HG02981 (cell line): ENCODE data around the gene TBC1D23.
A peak's percentile ranks its signal among the peaks of the same experiment; 100 is the strongest.
"Not testable (repeated sequence)": the region's sequence is repeated elsewhere in the genome, so short reads cannot be mapped to it uniquely, and the experiment has no call there.

ENCODE experiments used
- ATAC-seq: cut with Tn5 transposase; IDR thresholded peaks from one replicate; pipeline ENCODE4 v1.9.1; 2021; ENCODE audit warnings: mild to moderate bottlenecking, moderate library complexity; ENCODE audit not compliant: unreplicated experiment

Gene TBC1D23

DNA sequence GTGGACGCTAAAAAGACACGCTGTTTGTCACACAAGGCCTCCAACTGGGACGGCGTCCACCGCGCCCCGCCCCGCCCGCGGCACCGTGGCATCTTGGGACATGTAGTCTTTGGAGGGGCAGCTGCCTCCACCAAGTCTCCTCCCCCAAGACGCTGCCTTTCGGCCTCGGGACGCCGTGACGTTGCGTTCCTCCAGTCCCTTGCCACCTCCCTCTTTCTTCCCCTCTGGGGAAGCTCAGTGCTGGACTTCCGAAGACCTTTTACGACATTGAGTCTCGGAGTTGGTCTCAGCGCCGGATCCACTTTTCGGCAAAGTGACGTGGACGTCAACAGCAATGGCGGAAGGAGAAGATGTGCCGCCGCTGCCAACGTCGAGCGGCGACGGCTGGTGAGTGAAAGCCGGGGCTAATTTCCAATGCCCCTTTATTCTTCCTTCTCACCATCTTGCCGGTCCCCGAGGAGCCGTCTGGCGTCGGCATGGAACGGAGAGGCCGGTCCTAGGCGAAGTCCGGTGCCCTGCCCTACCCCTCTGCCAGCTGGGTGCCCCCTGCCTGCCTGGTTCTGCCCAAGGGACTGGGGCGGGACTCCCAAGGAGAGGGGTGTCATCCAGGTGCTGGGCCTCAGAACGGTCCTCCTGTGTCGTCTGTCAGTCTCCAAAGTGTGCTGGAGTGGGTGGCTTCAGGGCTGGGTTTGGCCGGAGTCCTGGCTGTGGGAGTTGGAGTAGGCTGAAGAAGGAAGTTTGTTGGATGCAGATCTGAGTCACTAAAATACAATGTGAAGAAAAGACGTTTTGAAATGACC is at the start of gene TBC1D23:
Gene TBC1D23 (plus strand): TSS at position 308 of the 800 bp plus-strand sequence. CDS start 27 bp downstream, at position 335.
- peak; percentile 100 for ATAC-seq

DNA sequence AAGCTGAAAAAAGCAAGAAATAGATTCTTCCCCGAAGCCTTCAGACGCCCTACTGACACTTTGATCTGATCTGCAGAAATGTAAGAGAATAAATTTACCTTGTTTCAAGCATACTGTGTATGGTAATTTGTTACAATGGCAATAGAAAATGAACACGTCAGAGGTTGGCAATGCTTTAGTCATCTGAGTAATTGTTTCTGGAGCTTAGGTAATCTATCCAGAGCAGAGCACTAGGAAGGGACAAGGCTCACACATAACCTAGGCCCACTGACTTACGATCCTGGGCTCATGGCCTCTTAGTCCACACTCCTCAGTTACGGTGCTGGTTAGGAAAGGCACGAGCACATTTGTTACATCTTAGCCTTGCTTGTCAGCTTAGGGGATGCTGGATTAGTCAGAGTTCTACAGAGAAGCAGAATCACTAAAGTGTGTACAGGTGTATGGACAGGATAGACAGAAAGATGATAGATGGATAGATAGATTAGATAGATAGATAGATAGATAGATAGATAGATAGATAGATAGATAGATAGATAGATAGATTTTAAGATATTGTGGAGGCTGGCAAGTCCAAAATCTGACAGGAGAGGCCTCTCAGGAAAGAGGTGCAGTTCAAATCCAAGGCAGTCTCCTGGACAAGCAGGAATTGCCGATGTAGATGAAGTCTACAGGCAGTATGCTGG is 46.8 kb upstream of the TBC1D23 start:
- ATAC-seq = no peak

DNA sequence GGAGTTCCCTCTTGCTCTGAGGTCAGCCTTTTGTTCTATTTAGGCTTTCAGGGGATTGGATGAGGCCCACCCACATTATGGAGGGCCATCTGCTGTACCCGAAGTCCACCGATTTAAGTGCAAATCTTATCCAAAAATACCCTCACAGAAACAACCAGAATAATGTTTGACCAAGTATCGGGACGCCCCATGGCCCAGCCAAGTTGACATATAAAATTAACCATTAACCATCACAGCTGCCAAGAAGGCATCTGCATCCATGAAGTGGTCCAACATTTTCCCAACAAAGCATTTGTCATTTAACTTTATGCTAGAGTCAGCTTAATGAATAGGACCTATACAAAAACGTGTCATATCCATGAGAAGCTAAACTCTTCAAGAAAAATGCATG is 46.2 kb upstream of the TBC1D23 start:
- ATAC-seq = no peak

DNA sequence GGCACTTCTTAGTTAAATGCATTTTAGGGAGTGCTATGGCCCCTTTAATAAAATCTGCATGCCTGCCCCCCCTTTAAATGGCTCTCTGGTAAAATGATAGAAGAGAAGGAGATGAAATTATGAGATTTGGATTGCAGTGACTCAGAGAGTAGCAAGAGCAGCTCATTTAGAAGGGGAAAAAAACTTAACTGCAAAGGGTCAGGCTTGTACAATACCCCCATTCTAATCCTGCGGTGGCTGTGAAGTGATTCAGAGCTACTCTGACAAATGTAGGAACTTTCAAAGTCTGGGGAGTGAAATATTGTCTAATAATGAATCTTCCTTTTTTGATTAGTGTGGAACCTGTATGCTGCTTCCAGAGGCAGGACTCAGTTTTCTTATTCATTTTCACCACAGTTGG is 44.1 kb upstream of the TBC1D23 start:
- ATAC-seq = no peak

DNA sequence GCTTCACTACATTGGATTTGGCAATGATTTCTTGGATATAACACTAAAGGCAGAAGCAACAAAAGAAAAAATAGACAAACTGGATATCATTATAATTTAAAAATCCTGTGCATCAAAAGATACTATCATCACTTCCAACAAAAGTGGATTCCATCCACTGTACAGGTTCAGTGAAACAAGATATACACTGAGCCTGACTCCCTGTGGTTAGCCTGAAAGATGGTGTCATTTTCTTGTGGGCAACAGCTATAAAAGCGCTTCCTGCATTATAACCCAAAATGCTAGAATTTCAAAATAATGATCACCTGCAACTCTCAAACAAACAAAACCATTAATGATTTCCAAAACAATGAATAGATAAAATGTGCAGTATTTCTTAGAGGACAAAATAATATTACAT is 39.6 kb upstream of the TBC1D23 start:
- no peak for ATAC-seq

DNA sequence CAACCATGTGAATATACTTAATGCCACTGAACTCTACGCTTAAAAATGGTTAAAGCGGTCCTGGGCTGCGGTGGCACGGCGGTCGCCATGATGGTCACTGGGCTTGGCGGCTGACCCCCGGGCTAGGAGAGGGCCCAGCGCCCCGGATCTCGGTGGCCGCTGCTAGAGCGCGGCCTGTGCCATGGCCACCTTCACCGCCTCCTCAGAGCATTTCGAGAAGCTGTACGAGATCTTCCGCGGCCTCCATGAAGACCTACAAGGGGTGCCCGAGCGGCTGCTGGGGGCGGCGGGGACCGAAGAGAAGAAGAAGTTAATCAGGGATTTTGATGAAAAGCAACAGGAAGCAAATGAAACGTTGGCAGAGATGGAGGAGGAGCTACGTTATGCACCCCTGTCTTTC is 35.6 kb upstream of the TBC1D23 start:
- ATAC-seq = no peak

DNA sequence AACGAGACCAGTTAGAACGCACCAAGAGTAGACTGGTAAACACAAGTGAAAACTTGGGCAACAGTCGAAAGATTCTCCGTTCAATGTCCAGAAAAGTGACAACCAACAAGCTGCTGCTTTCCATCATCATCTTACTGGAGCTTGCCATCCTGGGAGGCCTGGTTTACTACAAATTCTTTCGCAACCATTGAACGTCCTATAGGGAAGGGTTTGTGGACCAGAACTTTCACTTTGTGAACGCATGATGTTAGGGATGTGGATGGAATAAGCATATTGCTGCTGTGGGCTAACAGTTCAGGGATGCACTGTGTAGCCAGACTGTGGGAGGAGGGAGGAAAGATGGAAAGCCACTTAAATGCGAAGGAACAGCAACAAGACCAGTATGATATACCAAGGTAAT is 34.9 kb upstream of the TBC1D23 start:
- ATAC-seq = no peak

DNA sequence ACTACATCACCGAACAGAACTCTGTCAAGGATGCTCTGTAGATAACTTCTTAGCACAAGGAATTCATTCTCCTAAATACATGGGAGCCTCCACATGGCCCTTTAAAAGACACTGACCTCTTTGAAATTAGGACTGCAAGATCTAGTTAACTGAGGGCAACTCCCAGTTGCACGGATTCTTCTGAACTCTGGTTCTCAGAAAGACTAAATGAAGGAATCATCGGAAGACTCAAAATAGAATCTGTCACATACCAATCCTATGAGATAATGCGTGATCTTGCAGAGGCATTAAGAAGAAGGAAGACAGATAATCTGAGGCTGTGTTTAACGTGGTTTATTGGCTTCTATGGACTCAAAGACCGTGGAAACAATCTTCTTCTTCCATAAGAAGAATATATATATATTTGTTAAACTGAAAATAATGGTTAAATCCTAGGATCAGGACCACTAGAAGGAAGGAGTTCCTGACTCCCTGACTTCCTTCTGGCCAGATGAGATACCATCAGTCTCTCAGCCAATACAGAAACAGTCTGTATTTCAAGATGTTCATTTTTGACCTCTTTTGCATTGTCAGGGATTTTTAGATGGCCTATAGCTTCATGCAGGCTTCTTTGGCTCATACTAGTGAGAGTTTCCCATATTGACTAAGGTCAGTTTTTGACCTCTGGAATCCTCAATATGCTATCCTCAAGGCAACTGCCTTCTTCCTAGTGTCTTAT is 33.9 kb upstream of the TBC1D23 start:
- no peak for ATAC-seq

DNA sequence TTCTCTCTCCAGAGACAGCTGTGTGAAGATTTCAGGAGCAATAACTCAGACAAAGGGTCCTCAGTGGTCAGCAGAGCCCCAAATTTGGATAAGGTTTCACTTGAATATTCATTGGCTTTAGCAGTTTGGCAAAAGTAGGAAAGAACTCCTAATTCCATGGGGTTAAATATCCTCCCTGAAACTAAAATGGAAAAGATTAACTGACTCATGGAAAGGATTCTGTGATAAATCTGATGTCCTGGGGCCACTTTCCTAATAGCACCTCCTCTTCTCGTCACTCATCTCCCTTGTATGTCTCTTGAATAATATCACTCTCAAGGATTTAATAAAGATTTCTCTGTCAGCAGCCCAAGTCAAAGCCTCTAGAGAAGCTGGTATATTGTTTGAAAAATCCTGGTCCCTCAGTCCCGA is 33.3 kb upstream of the TBC1D23 start:
- no peak for ATAC-seq

DNA sequence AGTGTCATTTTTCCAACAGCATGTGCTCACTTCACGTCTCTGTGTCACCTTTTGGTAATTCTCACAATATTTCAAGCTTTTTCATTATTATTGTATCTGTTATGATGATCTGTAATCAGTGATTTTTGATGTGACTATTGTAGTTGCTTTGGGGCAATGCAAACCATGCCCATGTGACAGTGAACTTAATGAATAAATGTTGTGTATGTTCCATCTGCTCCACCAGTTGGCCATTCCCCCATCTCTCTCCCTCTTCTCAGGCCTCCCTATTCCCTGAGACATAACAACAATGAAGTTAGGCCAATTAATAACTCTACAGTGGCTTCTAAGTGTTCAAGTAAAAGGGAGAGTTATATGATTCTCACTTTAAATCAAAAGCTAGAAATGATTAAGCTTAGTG is 32.5 kb upstream of the TBC1D23 start:
- no peak for ATAC-seq

DNA sequence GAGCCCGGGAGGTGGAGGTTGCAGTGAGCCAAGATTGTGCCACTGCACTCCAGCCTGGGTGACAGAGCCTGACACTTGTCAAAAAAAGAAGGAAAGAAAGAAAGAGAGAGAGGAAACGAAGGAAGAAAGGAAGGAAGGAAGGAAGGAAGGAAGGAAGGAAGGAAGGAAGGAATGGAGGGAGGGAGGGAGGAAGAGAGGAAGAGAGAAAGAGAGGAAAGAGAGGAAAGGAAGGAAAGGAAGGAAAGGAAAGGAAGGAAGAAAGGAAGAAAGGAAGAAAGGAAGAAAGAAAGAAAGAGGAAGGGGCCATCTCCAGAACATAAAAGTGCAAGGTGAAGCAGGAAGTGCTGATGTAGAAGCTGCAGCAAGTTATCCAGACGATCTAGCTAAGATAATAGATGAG is 31.6 kb upstream of the TBC1D23 start:
- not testable (repeated sequence) for ATAC-seq

DNA sequence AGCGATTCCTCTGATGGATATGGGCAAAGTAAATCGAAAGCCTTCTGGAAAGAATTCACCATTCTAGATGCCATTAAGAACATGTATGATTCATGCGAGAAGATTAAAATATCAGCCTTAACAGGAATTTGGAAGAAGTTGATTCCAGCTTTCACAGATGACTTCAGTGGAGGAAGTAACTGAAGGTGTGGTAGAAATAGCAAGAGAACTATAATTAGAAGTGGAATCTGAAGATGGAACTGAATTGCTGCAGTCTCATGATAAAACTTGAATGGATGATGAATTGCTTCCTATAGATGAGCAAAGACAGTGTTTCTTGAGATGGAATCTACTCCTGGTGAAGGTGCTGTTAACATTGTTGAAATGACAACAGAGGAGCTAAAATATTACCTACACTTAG is 30.1 kb upstream of the TBC1D23 start:
- ATAC-seq = no peak

DNA sequence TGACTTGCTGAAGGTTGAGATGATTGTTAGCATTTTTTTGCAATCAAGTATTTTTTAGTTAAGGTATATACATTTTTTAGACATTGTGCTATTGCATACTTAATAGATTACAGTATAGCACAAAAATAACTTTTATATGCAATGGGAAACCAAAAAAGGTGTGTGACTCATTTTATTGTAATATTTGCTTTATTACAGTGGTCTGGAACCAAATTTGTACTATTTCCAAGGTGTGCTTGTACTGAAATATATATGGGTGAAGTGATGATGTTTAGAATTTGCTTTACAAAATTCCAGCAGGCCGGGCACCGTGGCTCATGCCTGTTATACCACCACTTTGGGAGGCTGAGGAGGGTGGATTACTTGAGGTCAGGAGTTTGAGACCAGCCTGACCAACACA is 29.1 kb upstream of the TBC1D23 start:
- no peak for ATAC-seq

DNA sequence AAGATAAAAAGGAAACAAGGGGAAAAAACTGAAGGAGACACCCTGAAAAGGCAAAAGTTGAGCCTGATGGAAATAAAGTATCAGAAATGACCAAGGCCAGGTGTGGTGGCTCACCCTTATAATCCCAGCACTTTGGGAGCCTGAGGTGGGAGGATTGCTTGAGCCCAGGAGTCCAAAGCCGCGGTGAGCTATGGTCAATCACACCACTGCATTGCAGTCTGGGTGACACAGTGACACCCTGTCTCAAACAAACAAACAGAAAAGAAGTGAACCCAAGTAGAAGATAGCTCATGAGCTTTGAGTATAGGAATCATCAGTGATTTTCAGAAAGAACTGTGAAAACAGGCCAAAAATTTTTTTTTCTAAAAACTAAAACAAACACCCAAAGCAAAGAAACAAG is 26.4 kb upstream of the TBC1D23 start:
- no peak for ATAC-seq

DNA sequence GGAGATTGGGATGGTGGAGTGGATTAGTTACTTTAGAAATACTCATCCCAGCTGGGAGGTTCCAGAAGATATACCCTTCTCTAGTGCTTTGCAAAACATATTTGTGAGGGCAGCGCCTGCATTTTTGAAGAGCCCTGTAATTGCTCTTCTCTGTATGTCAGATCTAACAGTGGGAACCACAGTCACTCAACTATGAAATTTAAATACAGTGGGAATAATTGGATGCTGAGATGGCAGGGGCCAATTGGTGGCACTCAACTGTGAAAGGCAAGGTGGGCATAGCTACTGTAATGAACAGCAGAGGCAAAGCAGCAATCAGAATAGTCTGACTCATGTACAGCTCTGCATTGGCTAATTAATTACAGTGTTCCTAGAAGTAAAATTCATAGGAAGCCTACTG is 22.2 kb upstream of the TBC1D23 start:
- no peak for ATAC-seq

DNA sequence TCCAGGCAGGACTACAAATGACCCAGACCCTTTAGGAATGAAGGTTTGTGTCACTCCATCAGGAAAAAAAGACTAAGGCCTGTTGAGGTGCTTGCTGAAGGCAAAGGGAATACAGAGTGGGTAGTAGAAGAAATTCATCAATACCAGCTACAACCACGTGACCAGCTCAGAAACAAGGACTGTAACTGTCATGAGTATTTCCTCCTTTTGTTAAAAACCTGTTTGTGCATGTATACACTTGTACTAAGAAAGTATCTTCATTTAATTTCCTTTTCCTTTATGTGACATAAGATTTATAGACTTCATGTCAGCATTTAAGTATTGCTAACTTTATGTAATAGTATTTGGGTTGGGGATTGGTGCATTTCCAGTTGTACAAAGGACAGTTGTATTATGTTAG is 18.3 kb upstream of the TBC1D23 start:
- ATAC-seq = not testable (repeated sequence)

DNA sequence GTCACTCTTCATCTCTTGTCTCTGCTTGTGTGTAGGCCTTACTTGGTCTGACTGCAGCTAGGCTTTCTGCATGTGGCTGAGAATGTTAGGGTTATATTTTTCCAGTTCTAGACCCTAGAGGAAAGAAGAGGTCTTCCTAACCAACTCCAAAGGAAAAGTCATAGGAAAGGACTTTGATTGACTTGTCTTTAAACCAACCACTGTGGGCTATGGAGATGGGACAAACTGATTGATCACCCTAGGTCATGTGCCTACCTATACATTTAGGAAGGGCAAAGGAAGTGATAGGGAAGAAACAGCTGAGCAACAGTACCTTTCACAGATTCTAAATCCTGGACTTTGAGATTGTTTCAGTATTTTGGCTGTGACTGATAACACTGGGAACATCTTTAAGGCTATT is 16.5 kb upstream of the TBC1D23 start:
- ATAC-seq = no peak

DNA sequence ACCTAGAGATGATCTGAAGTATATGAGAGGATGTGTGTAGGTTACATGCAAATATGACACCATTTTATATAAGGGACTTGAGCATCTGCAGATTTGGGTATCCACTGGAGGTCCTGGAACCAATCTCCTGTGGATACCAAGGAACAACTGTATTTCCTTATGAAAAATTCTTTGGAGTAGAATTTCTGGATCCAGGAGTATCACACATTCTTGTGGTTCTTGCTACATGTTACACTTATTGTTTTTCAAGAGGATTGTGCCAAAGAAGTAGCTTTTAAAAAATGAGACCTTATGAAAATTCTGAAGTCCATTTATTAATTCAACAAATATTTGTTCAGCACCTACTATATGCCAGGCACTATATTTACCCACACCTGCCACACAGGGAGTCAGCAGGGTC is 15.7 kb upstream of the TBC1D23 start:
- ATAC-seq = no peak

DNA sequence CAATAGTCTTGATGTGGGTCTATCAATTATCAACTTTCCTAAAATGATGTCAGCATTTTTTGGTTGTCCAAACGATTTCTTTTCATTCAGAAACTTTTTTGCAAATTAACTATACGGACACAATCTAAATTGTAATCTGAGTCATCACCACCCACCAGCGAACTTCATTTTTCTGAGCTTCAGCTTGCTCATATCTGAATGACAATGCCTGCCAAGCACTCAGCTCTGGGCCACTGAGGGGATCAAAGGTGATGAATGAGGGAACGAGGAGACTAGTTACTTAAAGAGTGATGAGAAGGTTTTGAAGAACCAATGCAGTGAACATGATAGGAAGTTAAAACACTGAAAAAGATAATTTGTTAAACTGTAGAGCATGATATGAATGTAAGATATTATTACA is 14.9 kb upstream of the TBC1D23 start:
- ATAC-seq = no peak

DNA sequence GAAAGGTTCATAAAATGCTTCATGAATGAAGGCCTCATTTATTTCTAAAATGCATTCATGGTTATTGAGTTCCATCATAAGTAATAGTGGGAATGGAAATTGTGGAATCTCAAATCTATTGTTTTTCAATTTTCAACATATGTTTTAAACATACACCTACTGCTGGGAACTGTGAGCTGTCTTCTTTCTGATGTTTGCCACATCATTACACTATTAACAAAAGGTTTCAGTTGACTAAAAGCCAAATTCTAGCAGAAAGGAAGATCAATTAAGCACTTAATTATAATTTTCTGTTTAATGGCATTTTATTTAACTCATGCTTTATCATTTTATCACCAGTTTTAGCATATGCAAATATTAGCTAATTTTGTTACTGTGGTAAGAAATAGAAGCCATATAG is 13.8 kb upstream of the TBC1D23 start:
- ATAC-seq = no peak

DNA sequence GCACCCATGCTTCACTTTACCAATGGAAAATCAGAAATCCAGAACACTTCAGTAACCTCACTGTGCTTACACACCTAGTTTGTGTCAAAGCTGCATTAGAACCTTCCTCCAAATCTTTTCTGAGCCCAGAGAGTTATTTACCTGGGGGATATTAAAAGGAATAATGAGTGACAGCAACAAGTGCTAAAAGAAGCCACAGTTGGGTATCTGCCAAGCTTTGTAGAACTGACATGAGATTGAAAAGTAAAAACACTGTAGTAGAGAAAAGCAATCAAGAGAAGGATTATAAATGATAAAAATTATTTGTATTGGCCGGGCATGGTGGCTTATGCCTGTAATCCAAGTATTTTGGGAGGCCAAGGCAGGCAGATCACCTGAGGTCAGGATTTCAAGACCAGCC is 8.8 kb upstream of the TBC1D23 start:
- ATAC-seq = no peak
